ENCODE results near the gene ZGRF1.
"Not testable (repeated sequence)": the region's sequence is repeated elsewhere in the genome, so short reads cannot be mapped to it uniquely, and the experiment has no call there.

The ZGRF1 gene

GRCh38 chr4:112557676-112558411 lies 78.9 kb downstream of the ZGRF1 start:
- Histone ChIP-seq H3K36me3 (ENCODE audit: control insufficient read depth in 2 of 2, insufficient read depth in 2 of 2, low read length in 2 of 2) (no peaks in the 10 kb centered on the region), H3K9me3 (ENCODE audit: control insufficient read depth in 2 of 2, low read length in 2 of 2) (no peaks in the 10 kb centered on the region), H3K9ac (ENCODE audit: low read length in 2 of 2) (no peak overlapping the region), H3K4me1 (ENCODE audit: control insufficient read depth, insufficient read depth, low read length) (no peaks in the 10 kb centered on the region), H3K27me3 (ENCODE audit: control insufficient read depth in 1 of 2, insufficient read depth in 2 of 2, low read length in 2 of 2) (no peaks in the 10 kb centered on the region), H3K27ac (ENCODE audit: low read length) (no peak overlapping the region), H3K4me3 (ENCODE audit: low read length in 2 of 2) (no peak overlapping the region)

GRCh38 chr4:112554271-112554670 lies 82.4 kb downstream of the ZGRF1 start:
- not testable (repeated sequence) for H3K9ac ChIP-seq (ENCODE audit: low read length in 2 of 2); H3K4me1 ChIP-seq (ENCODE audit: control insufficient read depth, insufficient read depth, low read length); H3K9me3 ChIP-seq (ENCODE audit: control insufficient read depth in 2 of 2, low read length in 2 of 2)

GRCh38 chr4:112552668-112553067 lies 84.0 kb downstream of the ZGRF1 start:
- H3K27me3 ChIP-seq (ENCODE audit: control insufficient read depth in 1 of 2, insufficient read depth in 2 of 2, low read length in 2 of 2), result no peaks in the 10 kb centered on the region
- no peak overlapping the region for H3K4me3 ChIP-seq (ENCODE audit: low read length in 2 of 2)
- H3K4me1 ChIP-seq (ENCODE audit: control insufficient read depth, insufficient read depth, low read length), result no peaks in the 10 kb centered on the region
- H3K9ac ChIP-seq (ENCODE audit: low read length in 2 of 2), result no peak overlapping the region
- no peaks in the 10 kb centered on the region for H3K36me3 ChIP-seq (ENCODE audit: control insufficient read depth in 2 of 2, insufficient read depth in 2 of 2, low read length in 2 of 2)
- no peaks in the 10 kb centered on the region for H3K9me3 ChIP-seq (ENCODE audit: control insufficient read depth in 2 of 2, low read length in 2 of 2)
- H3K27ac ChIP-seq (ENCODE audit: low read length), result no peak overlapping the region

More at GRCh38 chr4:112554271-112554670, 82.4 kb downstream of the ZGRF1 start:
- not testable (repeated sequence) for H3K27me3 ChIP-seq (ENCODE audit: control insufficient read depth in 1 of 2, insufficient read depth in 2 of 2, low read length in 2 of 2); H3K4me3 ChIP-seq (ENCODE audit: low read length in 2 of 2); H3K27ac ChIP-seq (ENCODE audit: low read length); H3K36me3 ChIP-seq (ENCODE audit: control insufficient read depth in 2 of 2, insufficient read depth in 2 of 2, low read length in 2 of 2)

GRCh38 chr4:112550728-112551127 lies 86.0 kb downstream of the ZGRF1 start:
- Histone ChIP-seq H3K27me3 (ENCODE audit: control insufficient read depth in 1 of 2, insufficient read depth in 2 of 2, low read length in 2 of 2) (no peaks in the 10 kb centered on the region), H3K27ac (ENCODE audit: low read length) (no peak overlapping the region), H3K4me3 (ENCODE audit: low read length in 2 of 2) (no peak overlapping the region), H3K9me3 (ENCODE audit: control insufficient read depth in 2 of 2, low read length in 2 of 2) (no peaks in the 10 kb centered on the region), H3K9ac (ENCODE audit: low read length in 2 of 2) (no peak overlapping the region), H3K4me1 (ENCODE audit: control insufficient read depth, insufficient read depth, low read length) (no peaks in the 10 kb centered on the region), H3K36me3 (ENCODE audit: control insufficient read depth in 2 of 2, insufficient read depth in 2 of 2, low read length in 2 of 2) (no peaks in the 10 kb centered on the region)

GRCh38 chr4:112546476-112546875 lies 90.2 kb downstream of the ZGRF1 start:
- H3K36me3 ChIP-seq (ENCODE audit: control insufficient read depth in 2 of 2, insufficient read depth in 2 of 2, low read length in 2 of 2), result no peaks in the 10 kb centered on the region
- no peak overlapping the region for H3K4me3 ChIP-seq (ENCODE audit: low read length in 2 of 2)
- H3K9me3 ChIP-seq (ENCODE audit: control insufficient read depth in 2 of 2, low read length in 2 of 2), result no peaks in the 10 kb centered on the region
- no peak overlapping the region for H3K9ac ChIP-seq (ENCODE audit: low read length in 2 of 2)
- H3K27ac ChIP-seq (ENCODE audit: low read length), result no peak overlapping the region
- no peaks in the 10 kb centered on the region for H3K27me3 ChIP-seq (ENCODE audit: control insufficient read depth in 1 of 2, insufficient read depth in 2 of 2, low read length in 2 of 2)
- no peaks in the 10 kb centered on the region for H3K4me1 ChIP-seq (ENCODE audit: control insufficient read depth, insufficient read depth, low read length)

GRCh38 chr4:112545346-112545745 lies 91.4 kb downstream of the ZGRF1 start:
- no peaks in the 10 kb centered on the region for H3K4me1 ChIP-seq (ENCODE audit: control insufficient read depth, insufficient read depth, low read length)
- no peak overlapping the region for H3K9ac ChIP-seq (ENCODE audit: low read length in 2 of 2)
- no peaks in the 10 kb centered on the region for H3K36me3 ChIP-seq (ENCODE audit: control insufficient read depth in 2 of 2, insufficient read depth in 2 of 2, low read length in 2 of 2)
- H3K27ac ChIP-seq (ENCODE audit: low read length), result no peak overlapping the region
- no peak overlapping the region for H3K4me3 ChIP-seq (ENCODE audit: low read length in 2 of 2)
- H3K9me3 ChIP-seq (ENCODE audit: control insufficient read depth in 2 of 2, low read length in 2 of 2), result no peaks in the 10 kb centered on the region
- H3K27me3 ChIP-seq (ENCODE audit: control insufficient read depth in 1 of 2, insufficient read depth in 2 of 2, low read length in 2 of 2), result no peaks in the 10 kb centered on the region

- no peak overlapping the region for H3K27ac ChIP-seq (ENCODE audit: low read length)
- no peaks in the 10 kb centered on the region for H3K9me3 ChIP-seq (ENCODE audit: control insufficient read depth in 2 of 2, low read length in 2 of 2)
- H3K4me3 ChIP-seq (ENCODE audit: low read length in 2 of 2), result no peak overlapping the region
- no peaks in the 10 kb centered on the region for H3K36me3 ChIP-seq (ENCODE audit: control insufficient read depth in 2 of 2, insufficient read depth in 2 of 2, low read length in 2 of 2)
- no peaks in the 10 kb centered on the region for H3K4me1 ChIP-seq (ENCODE audit: control insufficient read depth, insufficient read depth, low read length)
- H3K27me3 ChIP-seq (ENCODE audit: control insufficient read depth in 1 of 2, insufficient read depth in 2 of 2, low read length in 2 of 2), result no peaks in the 10 kb centered on the region
- H3K9ac ChIP-seq (ENCODE audit: low read length in 2 of 2), result no peak overlapping the region
Measured at GRCh38 chr4:112540695-112541094, 96.0 kb downstream of the ZGRF1 start.

GRCh38 chr4:112536123-112536522 lies 100.6 kb downstream of the ZGRF1 start:
- Histone ChIP-seq H3K27ac (ENCODE audit: low read length) (no peak overlapping the region), H3K4me3 (ENCODE audit: low read length in 2 of 2) (no peak overlapping the region), H3K27me3 (ENCODE audit: control insufficient read depth in 1 of 2, insufficient read depth in 2 of 2, low read length in 2 of 2) (no peaks in the 10 kb centered on the region), H3K36me3 (ENCODE audit: control insufficient read depth in 2 of 2, insufficient read depth in 2 of 2, low read length in 2 of 2) (no peaks in the 10 kb centered on the region), H3K9ac (ENCODE audit: low read length in 2 of 2) (no peak overlapping the region), H3K4me1 (ENCODE audit: control insufficient read depth, insufficient read depth, low read length) (no peaks in the 10 kb centered on the region), H3K9me3 (ENCODE audit: control insufficient read depth in 2 of 2, low read length in 2 of 2) (no peaks in the 10 kb centered on the region)

- Histone ChIP-seq H3K4me3 (ENCODE audit: low read length in 2 of 2) (no peak overlapping the region), H3K4me1 (ENCODE audit: control insufficient read depth, insufficient read depth, low read length) (no peaks in the 10 kb centered on the region), H3K9me3 (ENCODE audit: control insufficient read depth in 2 of 2, low read length in 2 of 2) (no peaks in the 10 kb centered on the region), H3K9ac (ENCODE audit: low read length in 2 of 2) (no peak overlapping the region), H3K27me3 (ENCODE audit: control insufficient read depth in 1 of 2, insufficient read depth in 2 of 2, low read length in 2 of 2) (peaks cover 0 to 2% of the 10 kb centered on the region in 2 donors), H3K27ac (ENCODE audit: low read length) (no peak overlapping the region), H3K36me3 (ENCODE audit: control insufficient read depth in 2 of 2, insufficient read depth in 2 of 2, low read length in 2 of 2) (no peaks in the 10 kb centered on the region)
Measured at GRCh38 chr4:112532267-112532666, 104.4 kb downstream of the ZGRF1 start.

- H3K36me3 ChIP-seq (ENCODE audit: control insufficient read depth in 2 of 2, insufficient read depth in 2 of 2, low read length in 2 of 2), result no peaks in the 10 kb centered on the region
- H3K27ac ChIP-seq (ENCODE audit: low read length), result no peak overlapping the region
- H3K27me3 ChIP-seq (ENCODE audit: control insufficient read depth in 1 of 2, insufficient read depth in 2 of 2, low read length in 2 of 2), result peaks cover 0 to 2% of the 10 kb centered on the region in 2 donors
- no peak overlapping the region for H3K4me3 ChIP-seq (ENCODE audit: low read length in 2 of 2)
- H3K9me3 ChIP-seq (ENCODE audit: control insufficient read depth in 2 of 2, low read length in 2 of 2), result no peaks in the 10 kb centered on the region
- no peaks in the 10 kb centered on the region for H3K4me1 ChIP-seq (ENCODE audit: control insufficient read depth, insufficient read depth, low read length)
- H3K9ac ChIP-seq (ENCODE audit: low read length in 2 of 2), result no peak overlapping the region
Measured at GRCh38 chr4:112531146-112531545, 105.6 kb downstream of the ZGRF1 start.

- no peak overlapping the region for H3K4me3 ChIP-seq (ENCODE audit: low read length in 2 of 2)
- peaks cover 7% of the 10 kb centered on the region for H3K4me1 ChIP-seq (ENCODE audit: control insufficient read depth, insufficient read depth, low read length)
- H3K36me3 ChIP-seq (ENCODE audit: control insufficient read depth in 2 of 2, insufficient read depth in 2 of 2, low read length in 2 of 2), result no peaks in the 10 kb centered on the region
- peaks cover 33 to 41% of the 10 kb centered on the region in 2 donors for H3K27me3 ChIP-seq (ENCODE audit: control insufficient read depth in 1 of 2, insufficient read depth in 2 of 2, low read length in 2 of 2)
- no peak overlapping the region for H3K27ac ChIP-seq (ENCODE audit: low read length)
- no peak overlapping the region for H3K9ac ChIP-seq (ENCODE audit: low read length in 2 of 2)
- H3K9me3 ChIP-seq (ENCODE audit: control insufficient read depth in 2 of 2, low read length in 2 of 2), result peaks cover 0 to 5% of the 10 kb centered on the region in 2 donors
Measured at GRCh38 chr4:112526061-112526460, 110.6 kb downstream of the ZGRF1 start.
